B cell (primary cell): ENCODE measurements around the gene FAM184A.

ENCODE experiments used
- CTCF ChIP-seq: fragments of 200-600 bp; IDR thresholded peaks from one replicate; pipeline ENCODE4 v1.8.0; 2022; ENCODE audit warnings: antibody characterized with exemption, mild to moderate bottlenecking
- EZH2 ChIP-seq: IDR thresholded peaks from 2 replicates; pipeline ENCODE4 v1.6.1; 2012; ENCODE audit warnings: borderline replicate concordance, low read depth, mild to moderate bottlenecking, moderate library complexity, low read length; ENCODE audit not compliant: insufficient read depth, poor library complexity, severe bottlenecking

DNA sequence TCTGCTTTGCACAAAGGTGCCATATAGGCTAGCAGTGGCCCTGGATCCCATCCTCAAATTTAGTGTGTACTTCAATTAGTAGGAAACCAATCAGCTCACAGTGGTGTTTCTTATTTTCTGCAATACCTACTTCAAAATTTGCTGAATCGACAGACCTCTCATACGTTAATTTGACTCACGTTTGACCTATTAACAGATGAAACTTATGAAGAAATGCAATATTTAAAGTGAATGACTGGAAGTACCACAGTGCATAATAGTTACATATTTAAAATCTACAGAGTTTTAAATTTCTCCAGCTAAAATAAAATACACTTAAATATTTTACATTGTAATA is 95.9 kb downstream of the FAM184A start:
- TF ChIP-seq CTCF = no peak
- TF ChIP-seq EZH2 = no peak
